ENCODE data around the gene ZNF488. TPM values are rescaled to one million over a fixed set of nuclear protein-coding genes. Genes with fewer than 3 reads are reported as not detected.

The ZNF488 gene
- polyA plus RNA-seq, 1 of the 3 experiments (the other 2 are of a cell fraction) = 0.59 TPM

DNA sequence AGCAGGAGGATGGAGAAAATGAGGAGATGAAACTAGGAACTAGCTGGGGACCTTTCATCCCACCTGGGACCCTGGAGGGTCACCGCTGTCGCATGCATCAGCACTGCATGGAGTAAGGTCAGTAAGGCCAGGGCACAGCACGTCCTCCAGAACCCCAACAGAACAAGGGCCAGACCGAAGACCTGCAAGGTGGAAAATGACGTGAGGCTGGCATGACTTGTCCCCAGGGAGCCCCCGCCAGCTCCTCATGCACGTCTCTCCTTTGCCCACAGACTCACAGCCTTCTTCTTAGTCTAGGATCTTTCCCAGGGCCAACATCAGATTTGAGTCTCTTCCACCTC, 4.7 kb downstream of the ZNF488 start:
- no peaks in the 10 kb centered on the region for H3K9me3 ChIP-seq
- H3K4me1 ChIP-seq (ENCODE audit: control insufficient read depth in 1 of 2, insufficient read depth in 2 of 2, low read depth in 1 of 2, low read length in 1 of 2) = peaks cover 0 to 34% of the 10 kb centered on the region in 2 experiments; a peak in 2 of 4 replicates
- no peaks in the 10 kb centered on the region for H3K9me2 ChIP-seq
- no peaks in the 10 kb centered on the region for H3F3A ChIP-seq (replicated peaks; ENCODE audit: insufficient read depth)
- no peak for DNase-seq
- H3K79me2 ChIP-seq (ENCODE audit: insufficient read depth) = no peaks in the 10 kb centered on the region
- ChIA-PET POLR2A (no interaction called here), CTCF (interaction anchor here (1.4 to 2.6 kb wide), 3 partner anchors 18 to 355 kb away, joined by 3 to 10 read pairs (median 8); no protein-coding TSS in a partner anchor)
- H3K4me3 ChIP-seq (ENCODE audit: low read depth in 2 of 2, low read length in 1 of 2) = no peak overlapping the region
- no peak overlapping the region for H3K27ac ChIP-seq (ENCODE audit: low read depth in 2 of 2, low read length in 1 of 2)
- no peak overlapping the region for H2AFZ ChIP-seq (ENCODE audit: low read depth)
- no peaks in the 10 kb centered on the region for H3K36me3 ChIP-seq (replicated peaks in 1 of 2; ENCODE audit: control insufficient read depth in 1 of 2, insufficient read depth in 2 of 2, low read length in 1 of 2)
- WGBS (ENCODE audit: low lambda C conversion rate) = 62% methylated on average over 7 of the region's 7 CpGs
- no peaks in the 10 kb centered on the region for H3K27me3 ChIP-seq (ENCODE audit: insufficient read depth)
- no peak overlapping the region for H3K9ac ChIP-seq
- no peaks in the 10 kb centered on the region for H4K20me1 ChIP-seq (ENCODE audit: insufficient read depth)
- no peak overlapping the region for H3K4me2 ChIP-seq
- TF ChIP-seq TCF12 (IDR thresholded peaks at IDR 0.05) (no peak), TEAD4 (IDR thresholded peaks at IDR 0.05; ENCODE audit: borderline replicate concordance, insufficient read depth) (no peak), RFX5 (IDR thresholded peaks at IDR 0.05; ENCODE audit: low read length) (no peak), SIN3A (IDR thresholded peaks at IDR 0.05; ENCODE audit: borderline replicate concordance, low read depth, low read length) (no peak), FOXJ3 (CRISPR knock-in tag; IDR thresholded peaks at IDR 0.05) (no peak), GABPA (IDR thresholded peaks at IDR 0.05; ENCODE audit: low read depth) (no peak), SMC3 (IDR thresholded peaks at IDR 0.05; ENCODE audit: low read depth, low read length) (no peak), CHD2 (IDR thresholded peaks at IDR 0.05; ENCODE audit: low read length, partially characterized antibody) (no peak), NRF1 (IDR thresholded peaks at IDR 0.05; ENCODE audit: low read depth, low read length) (no peak)
- TF ChIP-seq, protein P1, sequence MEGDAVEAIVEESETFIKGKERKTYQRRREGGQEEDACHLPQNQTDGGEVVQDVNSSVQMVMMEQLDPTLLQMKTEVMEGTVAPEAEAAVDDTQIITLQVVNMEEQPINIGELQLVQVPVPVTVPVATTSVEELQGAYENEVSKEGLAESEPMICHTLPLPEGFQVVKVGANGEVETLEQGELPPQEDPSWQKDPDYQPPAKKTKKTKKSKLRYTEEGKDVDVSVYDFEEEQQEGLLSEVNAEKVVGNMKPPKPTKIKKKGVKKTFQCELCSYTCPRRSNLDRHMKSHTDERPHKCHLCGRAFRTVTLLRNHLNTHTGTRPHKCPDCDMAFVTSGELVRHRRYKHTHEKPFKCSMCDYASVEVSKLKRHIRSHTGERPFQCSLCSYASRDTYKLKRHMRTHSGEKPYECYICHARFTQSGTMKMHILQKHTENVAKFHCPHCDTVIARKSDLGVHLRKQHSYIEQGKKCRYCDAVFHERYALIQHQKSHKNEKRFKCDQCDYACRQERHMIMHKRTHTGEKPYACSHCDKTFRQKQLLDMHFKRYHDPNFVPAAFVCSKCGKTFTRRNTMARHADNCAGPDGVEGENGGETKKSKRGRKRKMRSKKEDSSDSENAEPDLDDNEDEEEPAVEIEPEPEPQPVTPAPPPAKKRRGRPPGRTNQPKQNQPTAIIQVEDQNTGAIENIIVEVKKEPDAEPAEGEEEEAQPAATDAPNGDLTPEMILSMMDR (IDR thresholded peaks at IDR 0.05) = no peak
- TF ChIP-seq, protein P2, sequence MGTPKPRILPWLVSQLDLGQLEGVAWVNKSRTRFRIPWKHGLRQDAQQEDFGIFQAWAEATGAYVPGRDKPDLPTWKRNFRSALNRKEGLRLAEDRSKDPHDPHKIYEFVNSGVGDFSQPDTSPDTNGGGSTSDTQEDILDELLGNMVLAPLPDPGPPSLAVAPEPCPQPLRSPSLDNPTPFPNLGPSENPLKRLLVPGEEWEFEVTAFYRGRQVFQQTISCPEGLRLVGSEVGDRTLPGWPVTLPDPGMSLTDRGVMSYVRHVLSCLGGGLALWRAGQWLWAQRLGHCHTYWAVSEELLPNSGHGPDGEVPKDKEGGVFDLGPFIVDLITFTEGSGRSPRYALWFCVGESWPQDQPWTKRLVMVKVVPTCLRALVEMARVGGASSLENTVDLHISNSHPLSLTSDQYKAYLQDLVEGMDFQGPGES (IDR thresholded peaks at IDR 0.05; ENCODE audit: low read depth, low read length) = no peak
- TF ChIP-seq, protein P3, sequence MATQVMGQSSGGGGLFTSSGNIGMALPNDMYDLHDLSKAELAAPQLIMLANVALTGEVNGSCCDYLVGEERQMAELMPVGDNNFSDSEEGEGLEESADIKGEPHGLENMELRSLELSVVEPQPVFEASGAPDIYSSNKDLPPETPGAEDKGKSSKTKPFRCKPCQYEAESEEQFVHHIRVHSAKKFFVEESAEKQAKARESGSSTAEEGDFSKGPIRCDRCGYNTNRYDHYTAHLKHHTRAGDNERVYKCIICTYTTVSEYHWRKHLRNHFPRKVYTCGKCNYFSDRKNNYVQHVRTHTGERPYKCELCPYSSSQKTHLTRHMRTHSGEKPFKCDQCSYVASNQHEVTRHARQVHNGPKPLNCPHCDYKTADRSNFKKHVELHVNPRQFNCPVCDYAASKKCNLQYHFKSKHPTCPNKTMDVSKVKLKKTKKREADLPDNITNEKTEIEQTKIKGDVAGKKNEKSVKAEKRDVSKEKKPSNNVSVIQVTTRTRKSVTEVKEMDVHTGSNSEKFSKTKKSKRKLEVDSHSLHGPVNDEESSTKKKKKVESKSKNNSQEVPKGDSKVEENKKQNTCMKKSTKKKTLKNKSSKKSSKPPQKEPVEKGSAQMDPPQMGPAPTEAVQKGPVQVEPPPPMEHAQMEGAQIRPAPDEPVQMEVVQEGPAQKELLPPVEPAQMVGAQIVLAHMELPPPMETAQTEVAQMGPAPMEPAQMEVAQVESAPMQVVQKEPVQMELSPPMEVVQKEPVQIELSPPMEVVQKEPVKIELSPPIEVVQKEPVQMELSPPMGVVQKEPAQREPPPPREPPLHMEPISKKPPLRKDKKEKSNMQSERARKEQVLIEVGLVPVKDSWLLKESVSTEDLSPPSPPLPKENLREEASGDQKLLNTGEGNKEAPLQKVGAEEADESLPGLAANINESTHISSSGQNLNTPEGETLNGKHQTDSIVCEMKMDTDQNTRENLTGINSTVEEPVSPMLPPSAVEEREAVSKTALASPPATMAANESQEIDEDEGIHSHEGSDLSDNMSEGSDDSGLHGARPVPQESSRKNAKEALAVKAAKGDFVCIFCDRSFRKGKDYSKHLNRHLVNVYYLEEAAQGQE (IDR thresholded peaks at IDR 0.05; ENCODE audit: low read depth, low read length) = no peak
- TF ChIP-seq, protein P4, sequence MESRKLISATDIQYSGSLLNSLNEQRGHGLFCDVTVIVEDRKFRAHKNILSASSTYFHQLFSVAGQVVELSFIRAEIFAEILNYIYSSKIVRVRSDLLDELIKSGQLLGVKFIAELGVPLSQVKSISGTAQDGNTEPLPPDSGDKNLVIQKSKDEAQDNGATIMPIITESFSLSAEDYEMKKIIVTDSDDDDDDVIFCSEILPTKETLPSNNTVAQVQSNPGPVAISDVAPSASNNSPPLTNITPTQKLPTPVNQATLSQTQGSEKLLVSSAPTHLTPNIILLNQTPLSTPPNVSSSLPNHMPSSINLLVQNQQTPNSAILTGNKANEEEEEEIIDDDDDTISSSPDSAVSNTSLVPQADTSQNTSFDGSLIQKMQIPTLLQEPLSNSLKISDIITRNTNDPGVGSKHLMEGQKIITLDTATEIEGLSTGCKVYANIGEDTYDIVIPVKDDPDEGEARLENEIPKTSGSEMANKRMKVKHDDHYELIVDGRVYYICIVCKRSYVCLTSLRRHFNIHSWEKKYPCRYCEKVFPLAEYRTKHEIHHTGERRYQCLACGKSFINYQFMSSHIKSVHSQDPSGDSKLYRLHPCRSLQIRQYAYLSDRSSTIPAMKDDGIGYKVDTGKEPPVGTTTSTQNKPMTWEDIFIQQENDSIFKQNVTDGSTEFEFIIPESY (IDR thresholded peaks at IDR 0.05; ENCODE audit: borderline replicate concordance, low read depth) = no peak
- TF ChIP-seq, protein P5, sequence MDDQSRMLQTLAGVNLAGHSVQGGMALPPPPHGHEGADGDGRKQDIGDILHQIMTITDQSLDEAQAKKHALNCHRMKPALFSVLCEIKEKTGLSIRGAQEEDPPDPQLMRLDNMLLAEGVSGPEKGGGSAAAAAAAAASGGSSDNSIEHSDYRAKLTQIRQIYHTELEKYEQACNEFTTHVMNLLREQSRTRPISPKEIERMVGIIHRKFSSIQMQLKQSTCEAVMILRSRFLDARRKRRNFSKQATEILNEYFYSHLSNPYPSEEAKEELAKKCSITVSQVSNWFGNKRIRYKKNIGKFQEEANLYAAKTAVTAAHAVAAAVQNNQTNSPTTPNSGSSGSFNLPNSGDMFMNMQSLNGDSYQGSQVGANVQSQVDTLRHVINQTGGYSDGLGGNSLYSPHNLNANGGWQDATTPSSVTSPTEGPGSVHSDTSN (IDR thresholded peaks at IDR 0.05) = no peak
